GM12878 (cell line): ENCODE measurements around the gene NTM. TPM values are rescaled to one million over a fixed set of nuclear protein-coding genes. Genes with fewer than 3 reads are reported as not detected.

Experiments
- ATAC-seq: fragments of 200-7000 bp; cut with Tn5 transposase; 3 replicates; pipeline ENCODE4 v1.9.1; 2020; ENCODE audit warnings: mild to moderate bottlenecking, moderate library complexity
- BruUV-seq: library from RNA; stranded (reverse); fragments of 400-500 nt; replicated peaks from 2 replicates; lab custom pipeline; 2021; lab: Mats Ljungman, UMichigan
- CTCF ChIA-PET: fragments of 300-600 bp; sonication (Branson Sonifier 250); formaldehyde crosslinking; extraction: SDS; loops from one replicate; lab custom pipeline; 2021; ENCODE audit warnings: inconsistent platforms; lab: Yijun Ruan, JAX
- POLR2A ChIA-PET: fragments of 350-600 bp; formaldehyde crosslinking; extraction: SDS; loops from one replicate; lab custom pipeline; 2021; ENCODE audit warnings: inconsistent platforms; lab: Charles Lee
- RAD21 ChIA-PET: fragments of 300-600 bp; sonication (Branson Sonifier 250); formaldehyde crosslinking; loops from one replicate; lab custom pipeline; 2023; ENCODE audit warnings: antibody characterized with exemption; ENCODE audit not compliant: unreplicated experiment; lab: Charles Lee
- SMC1A ChIA-PET: fragments of 300-600 bp; sonication (Branson Sonifier 250); formaldehyde crosslinking; loops from one replicate; lab custom pipeline; 2023; ENCODE audit not compliant: unreplicated experiment, uncharacterized antibody; lab: Charles Lee
- DNase-seq: peaks from one replicate; pipeline ENCODE4 v3.0.0-alpha.2; 2011; ENCODE audit warnings: low read depth, low spot score
- FAIRE-seq: peaks from 3 replicates; lab custom pipeline; 2011; peaks lifted over from hg19 to GRCh38; lab: Jason Lieb, UNC
- H2AFZ ChIP-seq: 2 replicates; pipeline ENCODE4 v1.6.0; 2011; ENCODE audit warnings: low read depth, low read length, control low read depth; ENCODE audit not compliant: control insufficient read depth
- H3K27ac ChIP-seq: 2 replicates; pipeline ENCODE4 v1.5.1; 2011; ENCODE audit warnings: control low read depth; ENCODE audit not compliant: control insufficient read depth, insufficient read depth
- H3K27me3 ChIP-seq, 2 experiments: replicated peaks in 1 of 2; 2 replicates each; pipeline versions ENCODE4 v1.6.0 to v1.6.1; 2011; ENCODE audit warnings: low read length in 1 of 2; ENCODE audit not compliant: control insufficient read depth in 2 of 2, insufficient read depth in 2 of 2
- H3K36me3 ChIP-seq, 2 experiments: 2 replicates each; pipeline ENCODE4 v1.5.1; 2011; ENCODE audit warnings: low read length in 1 of 2; ENCODE audit not compliant: control insufficient read depth in 2 of 2, insufficient read depth in 2 of 2
- H3K4me1 ChIP-seq: 2 replicates; pipeline ENCODE4 v1.6.1; 2011; ENCODE audit warnings: mild to moderate bottlenecking, low read length, moderate library complexity, mixed read lengths; ENCODE audit not compliant: control insufficient read depth, insufficient read depth
- H3K4me2 ChIP-seq: 2 replicates; pipeline ENCODE4 v1.6.0; 2011; ENCODE audit warnings: control low read depth; ENCODE audit not compliant: control insufficient read depth, insufficient read depth
- H3K4me3 ChIP-seq: fragments of 200-600 bp; sonication (generic); 2 replicates; pipeline ENCODE4 v1.5.1; 2016
- H3K79me2 ChIP-seq: 2 replicates; pipeline ENCODE4 v1.6.0; 2011; ENCODE audit warnings: low read length; ENCODE audit not compliant: control insufficient read depth, insufficient read depth
- H3K9ac ChIP-seq: 2 replicates; pipeline ENCODE4 v1.8.0; 2011; ENCODE audit warnings: low read length, control low read depth, mixed read lengths; ENCODE audit not compliant: control insufficient read depth, insufficient read depth
- H3K9me3 ChIP-seq: replicated peaks from 3 replicates; pipeline ENCODE4 v1.5.1; 2011; ENCODE audit warnings: mild to moderate bottlenecking, low read length; ENCODE audit not compliant: control insufficient read depth, insufficient read depth
- H4K20me1 ChIP-seq: 2 replicates; pipeline ENCODE4 v1.6.0; 2011; ENCODE audit not compliant: control insufficient read depth, insufficient read depth
- BHLHE40 ChIP-seq, 2 experiments: fragments of 450-650 bp in 1 of 2; IDR thresholded peaks; 2 replicates each; pipeline ENCODE4 v1.6.1; 2011 to 2017; ENCODE audit warnings: low read depth in 2 of 2, borderline replicate concordance in 1 of 2, improper control_type of control experiment in 1 of 2, low read length in 1 of 2, mild to moderate bottlenecking in 1 of 2
- HCFC1 ChIP-seq: fragments of 150-350 bp; IDR thresholded peaks from 2 replicates; pipeline ENCODE4 v1.6.1; 2014; ENCODE audit warnings: low read length
- JUND ChIP-seq: IDR thresholded peaks from 2 replicates; pipeline ENCODE4 v1.6.1; 2012; ENCODE audit warnings: low read depth, mild to moderate bottlenecking, low read length, improper control_type of control experiment, moderate library complexity
- NFIC ChIP-seq: IDR thresholded peaks from 2 replicates; pipeline ENCODE4 v1.6.1; 2012; ENCODE audit warnings: low read depth, mild to moderate bottlenecking, inconsistent platforms, low read length, moderate library complexity
- SIN3A ChIP-seq: IDR thresholded peaks from 2 replicates; pipeline ENCODE4 v1.6.1; 2012; ENCODE audit warnings: low read depth, low read length, improper control_type of control experiment
- SMC3 ChIP-seq: IDR thresholded peaks from 2 replicates; pipeline ENCODE4 v1.6.1; 2011; ENCODE audit warnings: low read length, improper control_type of control experiment, borderline replicate concordance
- SPI1 ChIP-seq: IDR thresholded peaks from 2 replicates; pipeline ENCODE4 v1.6.1; 2011; ENCODE audit warnings: low read depth, mild to moderate bottlenecking, low read length, moderate library complexity, borderline replicate concordance; ENCODE audit not compliant: insufficient read depth
- SUZ12 ChIP-seq: fragments of 200-600 bp; sonication (generic); IDR thresholded peaks from one replicate; pipeline ENCODE4 v1.6.1; 2018; ENCODE audit warnings: antibody characterized with exemption, mild to moderate bottlenecking; ENCODE audit not compliant: unreplicated experiment
- YBX1 ChIP-seq: fragments of 450-650 bp; IDR thresholded peaks from 2 replicates; pipeline ENCODE4 v1.6.1; 2016; ENCODE audit warnings: antibody characterized with exemption
- WGBS: methylation state at CpG from one replicate; pipeline ENCODE4 v1.1.6; 2016; ENCODE audit warnings: low lambda C conversion rate; ENCODE audit not compliant: insufficient replicate concordance, insufficient coverage; ENCODE audit errors: missing lambda C conversion rate; 5-methylcytosine and 5-hydroxymethylcytosine counted together
- in situ Hi-C: fragments of 300-500 bp; cut with MboI; formaldehyde crosslinking; loops from 9 replicates; pipeline ENCODE4 v1.14.3; 2018; ENCODE audit warnings: mixed read lengths
- intact Hi-C: fragments of 100-400 bp; cut with micrococcal nuclease; formaldehyde crosslinking; loops from one replicate; pipeline ENCODE4 v1.14.2; 2022; ENCODE audit not compliant: unreplicated experiment
- polyA plus RNA-seq, 11 experiments: library from polyadenylated mRNA; depleted of rRNA in 4 of 11; unstranded in 6 of 11; stranded (reverse) in 5 of 11; fragments of >200 nt; fragmentation: Nextera tagmentation in 4 of 11; fragmentation: Illumina TruSeq in 1 of 11; extraction: Ambion mirVana in 4 of 11; extraction: Trizol in 1 of 11; gene quantifications; 1 replicate in 1 of 11; 2 replicates in 10 of 11; pipeline versions ENCODE4 v1.2.1 to v1.2.3, GENCODE V29; 2011 to 2016; ENCODE audit warnings: inconsistent platforms in 2 of 11, missing spikeins in 2 of 11, low read depth in 1 of 11
- total RNA-seq, 4 experiments: library from RNA; depleted of rRNA in 3 of 4; stranded (reverse); fragments of >200 nt in 3 of 4; fragmentation: Illumina TruSeq in 1 of 4; extraction: Trizol in 1 of 4; gene quantifications; 2 replicates each; pipeline versions ENCODE4 v1.2.1 to v1.2.3, GENCODE V29; 2013 to 2021
- TF ChIP-seq, protein P1 (sequence below): IDR thresholded peaks from 2 replicates; pipeline ENCODE4 v1.6.1; 2012; ENCODE audit warnings: mild to moderate bottlenecking, low read depth, low read length
- TF ChIP-seq, protein P2 (sequence below): IDR thresholded peaks from 2 replicates; pipeline ENCODE4 v1.6.1; 2011; ENCODE audit warnings: low read depth, mild to moderate bottlenecking, low read length, moderate library complexity, borderline replicate concordance; ENCODE audit errors: extremely low read depth

NTM gene
- total and polyA plus RNA-seq, 10 of the 15 experiments (the other 5 are each of a cell fraction or from before 2014, with no cell fraction given): not detected

DNA sequence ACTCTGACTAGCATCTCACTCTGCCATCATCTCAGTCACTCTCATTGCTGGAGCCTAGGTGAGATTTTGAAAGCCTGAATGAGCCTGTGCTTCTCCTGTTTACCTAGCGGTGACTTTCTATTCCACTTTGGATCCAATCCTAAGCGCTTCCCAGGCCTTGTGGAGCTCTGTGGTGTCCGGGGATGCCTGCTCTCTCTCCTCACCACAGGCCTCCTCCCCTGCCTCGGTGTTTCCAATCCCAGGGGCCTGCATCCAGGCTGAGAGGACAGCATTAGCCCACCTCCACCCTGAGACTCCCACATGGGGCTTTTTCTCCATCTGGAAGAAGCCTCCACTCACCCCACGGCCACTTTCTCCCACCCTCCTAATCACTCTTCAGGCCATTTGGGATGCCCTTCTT lies 380.3 kb downstream of the NTM start (continued):
- TF ChIP-seq SIN3A: no peak

DNA sequence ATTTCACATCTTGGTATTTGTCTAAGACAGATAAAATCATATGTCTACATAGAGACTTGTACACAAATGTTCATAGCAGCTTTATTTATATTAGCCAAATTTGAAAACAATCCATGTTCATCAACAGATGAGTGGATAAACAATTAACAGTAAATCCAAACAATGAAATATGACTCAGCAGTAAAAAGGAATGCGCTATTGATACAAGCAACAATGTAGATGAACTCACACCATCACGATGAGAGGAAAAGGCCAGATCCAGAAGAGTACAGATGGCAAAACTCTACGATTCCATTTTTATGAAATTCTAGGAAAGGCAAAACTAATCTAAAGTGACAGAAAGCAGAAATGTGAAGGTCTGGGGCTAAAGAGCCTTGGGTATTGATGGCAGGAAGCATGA lies 384.3 kb downstream of the NTM start:
- in situ Hi-C loops: no loop called here

More for the DNA sequence above, 384.3 kb downstream of the NTM start:
- TF ChIP-seq NFIC (no peak), SMC3 (no peak), SUZ12 (no peak), BHLHE40 (IDR thresholded peaks at IDR 0.05; ENCODE audit: borderline replicate concordance in 1 of 2, low read depth in 2 of 2, low read length in 1 of 2) (no peak), SPI1 (no peak), JUND (no peak), YBX1 (no peak), HCFC1 (no peak)
- TF ChIP-seq, protein P1, sequence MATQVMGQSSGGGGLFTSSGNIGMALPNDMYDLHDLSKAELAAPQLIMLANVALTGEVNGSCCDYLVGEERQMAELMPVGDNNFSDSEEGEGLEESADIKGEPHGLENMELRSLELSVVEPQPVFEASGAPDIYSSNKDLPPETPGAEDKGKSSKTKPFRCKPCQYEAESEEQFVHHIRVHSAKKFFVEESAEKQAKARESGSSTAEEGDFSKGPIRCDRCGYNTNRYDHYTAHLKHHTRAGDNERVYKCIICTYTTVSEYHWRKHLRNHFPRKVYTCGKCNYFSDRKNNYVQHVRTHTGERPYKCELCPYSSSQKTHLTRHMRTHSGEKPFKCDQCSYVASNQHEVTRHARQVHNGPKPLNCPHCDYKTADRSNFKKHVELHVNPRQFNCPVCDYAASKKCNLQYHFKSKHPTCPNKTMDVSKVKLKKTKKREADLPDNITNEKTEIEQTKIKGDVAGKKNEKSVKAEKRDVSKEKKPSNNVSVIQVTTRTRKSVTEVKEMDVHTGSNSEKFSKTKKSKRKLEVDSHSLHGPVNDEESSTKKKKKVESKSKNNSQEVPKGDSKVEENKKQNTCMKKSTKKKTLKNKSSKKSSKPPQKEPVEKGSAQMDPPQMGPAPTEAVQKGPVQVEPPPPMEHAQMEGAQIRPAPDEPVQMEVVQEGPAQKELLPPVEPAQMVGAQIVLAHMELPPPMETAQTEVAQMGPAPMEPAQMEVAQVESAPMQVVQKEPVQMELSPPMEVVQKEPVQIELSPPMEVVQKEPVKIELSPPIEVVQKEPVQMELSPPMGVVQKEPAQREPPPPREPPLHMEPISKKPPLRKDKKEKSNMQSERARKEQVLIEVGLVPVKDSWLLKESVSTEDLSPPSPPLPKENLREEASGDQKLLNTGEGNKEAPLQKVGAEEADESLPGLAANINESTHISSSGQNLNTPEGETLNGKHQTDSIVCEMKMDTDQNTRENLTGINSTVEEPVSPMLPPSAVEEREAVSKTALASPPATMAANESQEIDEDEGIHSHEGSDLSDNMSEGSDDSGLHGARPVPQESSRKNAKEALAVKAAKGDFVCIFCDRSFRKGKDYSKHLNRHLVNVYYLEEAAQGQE: no peak
- TF ChIP-seq, protein P2, sequence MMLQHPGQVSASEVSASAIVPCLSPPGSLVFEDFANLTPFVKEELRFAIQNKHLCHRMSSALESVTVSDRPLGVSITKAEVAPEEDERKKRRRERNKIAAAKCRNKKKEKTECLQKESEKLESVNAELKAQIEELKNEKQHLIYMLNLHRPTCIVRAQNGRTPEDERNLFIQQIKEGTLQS: no peak
- TF ChIP-seq, all 136 proteins: peak for 0
- no peak overlapping the region for H3K27ac ChIP-seq
- no peak overlapping the region for H3K4me2 ChIP-seq
- no peak overlapping the region for H2AFZ ChIP-seq
- ChIA-PET RAD21 (no interaction called here), SMC1A (no interaction called here), CTCF (no interaction called here), POLR2A (no interaction called here)
- ATAC-seq (no peak), FAIRE-seq (no peak), DNase-seq (no peak)
- H3K9me3 ChIP-seq: no peaks in the 10 kb centered on the region
- H3K4me3 ChIP-seq: no peak overlapping the region
- H4K20me1 ChIP-seq: no peaks in the 10 kb centered on the region
- no peaks in the 10 kb centered on the region for H3K27me3 ChIP-seq
- no peaks in the 10 kb centered on the region for H3K36me3 ChIP-seq
- no peaks in the 10 kb centered on the region for H3K79me2 ChIP-seq
- no peak overlapping the region for H3K9ac ChIP-seq
- no TSS peak for BruUV-seq
- 20% methylated on average over 3 of the region's 3 CpGs for WGBS
- no peaks in the 10 kb centered on the region for H3K4me1 ChIP-seq
- intact Hi-C loops: no loop called here
